HG02970 (cell line): Measurements from ENCODE around the gene BMP2K.
"Not testable (repeated sequence)": the region's sequence is repeated elsewhere in the genome, so short reads cannot be mapped to it uniquely, and the experiment has no call there.

Experiments
- ATAC-seq: cut with Tn5 transposase; IDR thresholded peaks from one replicate; pipeline ENCODE4 v1.9.1; 2021; ENCODE audit warnings: mild to moderate bottlenecking, moderate library complexity, moderate number of reproducible peaks; ENCODE audit not compliant: unreplicated experiment, low FRiP score

The BMP2K gene

DNA sequence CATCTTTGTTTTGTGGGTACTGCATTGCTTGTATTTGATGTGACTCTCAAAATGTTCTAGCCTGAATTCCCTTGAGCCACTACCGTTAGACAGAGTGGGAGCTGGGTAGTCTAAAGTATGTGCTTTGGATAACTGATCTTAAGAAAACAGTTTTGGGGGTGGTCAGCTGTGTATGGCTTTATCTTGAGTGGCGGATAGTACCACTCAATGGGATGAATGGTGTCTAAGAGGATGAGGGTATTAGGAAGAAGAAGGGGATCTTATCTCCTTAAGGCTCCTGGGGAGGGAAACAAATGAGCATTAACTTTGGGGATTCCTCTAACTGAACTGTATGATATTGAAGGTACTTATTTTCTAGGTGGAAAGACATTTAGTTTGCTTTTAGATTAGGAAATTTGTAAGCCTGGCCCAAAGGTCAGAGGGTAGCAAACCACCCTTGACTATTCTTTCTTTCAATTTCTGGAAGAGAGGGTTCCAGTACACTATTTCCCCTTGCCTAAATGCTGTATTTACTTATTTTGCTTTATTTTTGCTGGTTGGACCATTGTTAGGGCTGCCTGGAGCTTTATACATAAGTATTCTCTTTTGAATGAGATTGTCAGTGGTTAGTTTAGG is 11.3 kb downstream of the BMP2K start:
- ATAC-seq = no peak

DNA sequence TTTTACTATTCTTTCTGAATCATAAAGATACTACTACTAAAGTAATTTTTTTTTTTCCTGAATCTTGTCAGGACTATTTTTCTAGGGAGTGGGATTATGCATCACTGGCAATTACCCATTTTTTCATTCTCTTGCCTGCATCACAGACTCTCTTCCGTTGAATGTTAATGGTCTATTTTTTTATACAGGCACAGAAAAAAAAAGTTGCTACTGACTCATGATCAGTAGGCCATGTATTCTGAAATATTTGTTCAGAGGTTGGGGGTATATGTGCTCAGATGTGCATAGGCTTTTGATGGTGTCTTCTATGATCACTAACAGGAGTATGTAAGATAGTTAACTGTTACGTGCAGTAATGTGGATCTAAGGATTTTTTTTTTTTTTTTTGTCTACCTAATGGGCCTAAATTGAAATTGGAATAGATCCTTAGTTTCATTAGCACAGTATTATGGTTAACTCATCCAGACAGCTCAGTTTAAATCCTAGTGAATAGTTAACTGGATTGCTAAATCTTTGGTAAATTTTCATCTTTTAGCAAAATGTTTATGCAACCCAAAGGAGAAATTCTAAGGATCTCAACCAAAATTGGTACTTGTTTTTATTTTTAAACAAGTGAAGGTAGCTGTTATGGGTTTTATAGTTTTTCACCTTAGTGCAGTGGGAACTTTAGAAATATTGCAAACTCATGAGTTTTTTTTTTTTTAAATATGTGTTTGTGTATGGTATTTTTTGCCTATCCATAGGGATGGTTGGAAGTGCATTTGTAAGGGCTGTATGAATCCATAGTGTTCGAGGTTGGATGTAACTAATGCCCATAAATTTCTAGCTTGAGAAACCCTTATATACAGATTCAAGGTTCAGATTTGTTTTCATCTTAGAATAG is 12.1 kb downstream of the BMP2K start:
- no peak for ATAC-seq

DNA sequence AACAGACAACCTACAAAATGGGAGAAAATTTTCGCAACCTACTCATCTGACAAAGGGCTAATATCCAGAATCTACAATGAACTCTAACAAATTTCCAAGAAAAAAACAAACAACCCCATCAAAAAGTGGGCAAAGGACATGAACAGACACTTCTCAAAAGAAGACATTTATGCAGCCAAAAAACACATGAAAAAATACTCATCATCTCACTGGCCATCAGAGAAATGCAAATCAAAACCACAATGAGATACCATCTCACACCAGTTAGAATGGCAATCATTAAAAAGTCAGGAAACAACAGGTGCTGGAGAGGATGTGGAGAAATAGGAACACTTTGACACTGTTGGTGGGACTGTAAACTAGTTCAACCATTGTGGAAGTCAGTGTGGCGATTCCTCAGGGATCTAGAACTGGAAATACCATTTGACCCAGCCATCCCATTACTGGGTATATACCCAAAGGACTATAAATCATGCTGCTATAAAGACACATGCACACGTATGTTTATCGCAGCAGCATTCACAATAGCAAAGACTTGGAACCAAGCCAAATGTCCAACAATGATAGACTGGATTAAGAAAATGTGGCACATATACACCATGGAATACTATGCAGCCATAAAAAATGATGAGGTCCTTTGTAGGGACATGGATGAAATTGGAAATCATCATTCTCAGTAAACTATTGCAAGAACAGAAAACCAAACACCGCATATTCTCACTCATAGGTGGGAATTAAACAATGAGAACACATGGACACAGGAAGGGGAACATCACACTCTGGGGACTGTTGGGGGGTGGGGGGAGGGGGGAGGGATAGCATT is 19.7 kb downstream of the BMP2K start:
- not testable (repeated sequence) for ATAC-seq

DNA sequence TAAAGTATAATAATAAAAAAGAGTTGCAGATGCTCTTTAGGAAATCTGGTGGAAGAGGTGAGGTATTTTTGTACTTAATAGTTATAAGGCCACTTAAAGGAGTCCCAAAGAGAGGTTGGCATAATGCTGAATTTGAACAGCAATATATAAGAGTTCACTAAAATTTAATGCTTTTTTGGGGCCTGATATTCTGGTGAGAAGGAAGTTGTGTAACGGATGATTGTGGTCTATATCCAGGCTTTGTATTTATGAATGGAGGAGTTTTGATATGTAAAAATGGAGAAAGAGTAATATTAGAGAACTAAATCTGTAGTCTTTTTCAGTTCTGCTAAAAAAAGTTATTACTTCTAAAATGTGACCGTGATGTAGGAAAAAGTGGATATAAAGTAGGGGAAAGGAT is 20.4 kb downstream of the BMP2K start:
- ATAC-seq = no peak

DNA sequence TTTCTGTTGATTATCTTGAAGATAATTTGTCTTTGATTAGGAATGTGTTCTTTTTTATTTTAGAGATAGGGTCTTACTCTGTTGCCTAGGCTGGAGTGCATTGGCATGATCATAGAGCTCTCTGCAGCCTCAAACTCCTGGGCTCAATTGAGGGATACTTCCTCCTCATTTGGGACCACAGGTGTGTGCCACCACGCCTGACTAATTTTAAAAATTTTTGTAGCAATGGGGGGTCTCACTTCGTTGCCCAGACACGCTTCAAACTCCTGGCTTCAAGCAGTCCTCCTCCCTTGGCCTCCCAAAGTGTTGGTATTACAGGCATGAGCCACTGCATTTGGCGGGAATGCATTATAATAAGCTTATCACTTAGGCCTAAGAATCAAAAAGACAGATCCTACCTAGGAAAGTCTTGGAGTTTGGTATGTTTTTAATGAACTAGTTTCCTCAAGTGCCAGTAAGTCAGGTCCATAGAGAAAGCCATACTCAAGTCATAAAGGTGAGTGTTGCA is 21.7 kb downstream of the BMP2K start:
- no peak for ATAC-seq

DNA sequence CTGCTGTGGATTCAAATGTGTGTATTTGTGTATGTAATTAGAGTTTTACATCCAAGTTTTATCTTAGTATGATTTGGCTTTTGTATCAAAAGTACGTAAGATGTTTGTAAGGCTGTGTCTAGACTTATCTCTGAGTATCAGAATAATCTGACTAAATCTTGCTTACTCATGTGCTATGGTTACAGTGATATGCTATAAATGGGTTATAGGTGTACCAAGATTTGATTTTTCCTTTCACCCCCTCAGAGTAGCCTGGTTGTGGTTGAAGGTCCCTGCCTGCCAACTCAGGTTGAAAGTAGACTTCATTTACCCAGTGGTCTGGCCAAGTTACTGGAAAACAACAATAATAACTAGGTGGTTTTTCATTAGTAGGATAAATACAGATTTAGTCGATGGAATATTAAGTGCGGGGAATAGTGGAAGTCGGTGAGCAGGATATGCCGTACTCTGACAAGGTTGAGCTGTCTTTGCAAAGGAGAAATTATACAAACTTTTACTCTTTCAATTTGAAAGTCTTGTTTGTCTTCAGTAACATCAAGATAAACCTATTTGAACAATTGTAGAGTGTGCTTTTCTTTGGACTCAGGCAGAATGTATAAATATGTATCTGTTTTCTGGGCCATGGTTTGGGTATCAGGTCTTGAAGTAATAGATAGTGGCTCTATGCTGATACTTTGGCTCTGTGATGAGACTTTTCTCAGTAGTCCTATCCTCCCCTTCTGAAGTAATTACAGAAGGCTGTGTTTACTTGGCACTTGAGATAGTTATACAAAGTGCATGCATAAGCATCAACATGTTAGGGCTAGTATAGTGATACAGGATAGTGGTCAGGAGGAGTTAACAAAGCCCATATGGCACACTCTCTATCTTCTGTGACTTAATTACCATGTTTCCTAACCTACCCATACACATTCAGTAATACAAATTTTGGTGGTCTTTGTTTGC is 23.7 kb downstream of the BMP2K start:
- ATAC-seq = no peak

DNA sequence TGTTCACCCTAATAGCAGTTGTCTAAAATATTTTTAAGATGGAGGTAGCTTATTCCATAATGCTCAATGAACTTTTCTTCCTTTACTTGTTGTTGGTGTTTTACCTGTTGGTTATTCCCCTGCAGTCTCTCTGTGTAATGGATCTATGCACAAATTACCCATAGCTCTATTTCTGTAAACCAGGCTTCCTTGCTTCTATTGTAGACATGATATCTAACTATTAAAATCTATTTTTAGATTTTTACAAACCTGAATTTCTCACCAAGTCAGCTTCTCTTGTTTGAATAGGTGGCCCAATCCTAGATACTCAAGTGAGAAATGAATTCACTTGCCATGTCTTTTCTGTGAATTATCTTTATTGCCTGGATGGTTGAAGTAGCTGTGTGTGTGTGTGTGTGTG is 24.8 kb downstream of the BMP2K start:
- ATAC-seq = no peak

DNA sequence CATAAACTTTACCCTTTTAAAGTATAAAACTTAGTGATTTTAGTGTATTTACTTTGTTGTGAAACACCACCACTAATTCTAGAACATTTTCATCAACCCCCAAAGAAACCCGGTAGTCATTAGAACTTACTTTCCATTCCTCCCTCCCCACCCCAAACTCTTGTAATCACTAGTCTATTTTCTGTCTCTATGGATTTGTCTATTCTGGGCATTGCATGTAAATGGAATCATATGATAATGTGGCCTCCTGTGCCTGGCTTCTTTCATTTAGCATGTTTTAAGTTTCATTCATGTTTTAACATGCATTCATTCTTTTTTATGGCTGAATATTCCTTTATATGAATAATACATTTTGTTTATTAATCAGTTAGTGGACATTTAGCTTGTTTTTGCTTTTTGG is 27.8 kb downstream of the BMP2K start:
- no peak for ATAC-seq

DNA sequence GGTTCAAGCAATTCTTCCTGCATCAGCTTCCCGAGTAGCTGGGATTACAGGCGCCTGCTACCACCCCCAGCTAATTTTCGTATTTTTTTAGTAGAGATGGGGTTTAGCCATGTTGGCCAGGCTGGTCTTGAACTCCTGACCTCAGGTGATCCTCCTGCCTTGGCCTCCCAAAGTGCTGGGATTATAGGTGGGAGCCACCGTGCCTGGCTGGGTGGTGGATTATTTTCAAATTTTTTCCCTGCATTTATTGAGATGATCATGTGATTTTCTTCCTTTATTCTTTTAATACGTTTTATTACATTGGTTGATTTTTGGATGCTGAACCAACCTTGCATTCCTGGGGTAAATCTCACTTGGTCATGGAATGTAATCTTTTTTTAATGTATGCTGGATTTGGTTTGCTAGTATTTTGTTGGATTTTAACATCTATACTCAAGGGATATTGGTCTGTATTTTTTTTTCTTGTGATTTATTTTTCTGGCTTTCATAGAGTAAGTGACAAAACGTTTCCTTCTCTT is 30.9 kb downstream of the BMP2K start:
- ATAC-seq = no peak

DNA sequence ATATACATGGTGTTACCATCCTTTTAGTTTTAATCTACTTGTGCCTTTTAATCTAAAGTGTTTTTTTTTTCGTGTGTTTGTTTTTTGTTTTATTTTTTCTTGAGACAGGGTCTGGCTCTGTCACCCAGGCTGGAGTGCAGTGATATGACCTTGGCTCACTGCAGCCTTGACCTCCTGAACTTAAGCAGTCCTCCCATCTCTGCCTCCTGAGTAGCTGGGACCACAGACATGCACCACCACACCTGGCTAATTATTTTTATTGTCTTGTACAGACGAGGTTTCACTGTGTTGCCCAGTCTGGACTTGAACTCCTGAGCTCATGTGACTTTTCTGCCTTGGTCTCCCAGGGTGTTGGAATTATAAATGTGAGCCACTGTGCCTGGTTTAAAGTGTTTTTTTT is 33.1 kb downstream of the BMP2K start:
- no peak for ATAC-seq

DNA sequence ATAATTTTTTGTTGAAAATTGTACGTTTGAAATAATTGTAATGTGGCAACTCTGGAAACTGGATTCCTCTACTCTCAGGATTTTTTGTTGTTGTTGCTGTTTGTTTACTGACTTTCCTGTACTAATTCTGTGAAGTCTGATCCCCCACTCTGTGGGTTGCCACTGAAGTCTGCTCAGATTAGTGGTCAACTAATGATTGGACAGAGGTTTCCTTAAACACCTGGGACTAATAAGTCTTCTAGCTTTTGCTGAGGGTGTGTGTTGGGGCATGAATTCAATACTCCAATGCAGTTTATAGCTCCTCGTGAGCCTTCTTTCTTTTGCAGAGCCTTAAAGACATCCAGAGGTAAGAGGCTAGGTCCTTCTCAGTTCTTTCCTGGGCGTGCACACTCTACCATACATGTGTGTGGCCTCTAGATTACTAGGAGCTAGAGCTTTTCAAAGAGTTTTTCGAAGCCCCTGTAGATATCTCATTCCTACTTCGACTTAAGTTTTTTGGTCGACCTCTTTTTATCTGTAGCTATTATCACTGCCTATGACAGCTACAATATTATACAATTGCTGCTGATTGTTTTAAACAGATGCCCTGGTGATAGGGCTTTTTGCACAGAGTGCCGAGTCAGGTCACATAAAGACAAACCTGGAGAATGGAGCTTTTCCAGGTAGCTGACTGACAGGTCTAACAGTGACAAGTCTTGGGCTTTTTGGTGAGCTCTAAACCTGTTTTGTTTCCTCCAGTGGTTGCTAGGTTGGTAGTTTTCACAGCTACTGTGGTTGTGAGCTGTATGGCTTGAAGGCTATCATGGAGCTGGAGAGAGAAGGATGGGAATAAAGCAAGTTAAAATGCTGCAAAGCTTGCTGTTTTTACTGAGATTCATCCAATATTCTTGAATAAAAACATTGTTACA is 34.0 kb downstream of the BMP2K start:
- no peak for ATAC-seq

DNA sequence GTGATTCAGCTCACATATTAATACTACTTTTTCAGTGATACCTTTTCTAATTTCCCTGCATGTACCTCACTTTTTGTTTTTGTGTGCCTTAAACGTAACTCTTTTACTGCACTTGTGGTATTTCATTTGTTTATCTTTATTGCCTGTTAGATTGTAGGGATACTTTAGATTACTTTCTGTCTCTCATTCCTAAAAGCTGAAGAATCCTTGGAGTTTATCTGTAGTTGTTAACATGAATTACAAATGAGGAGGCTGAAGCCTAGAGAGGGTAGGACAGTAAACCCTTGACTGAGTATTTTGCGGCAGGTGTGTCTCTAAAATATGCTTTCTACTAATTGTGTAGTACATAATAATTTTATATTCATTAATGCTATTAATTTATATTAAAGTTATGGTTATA is 34.9 kb downstream of the BMP2K start:
- no peak for ATAC-seq

DNA sequence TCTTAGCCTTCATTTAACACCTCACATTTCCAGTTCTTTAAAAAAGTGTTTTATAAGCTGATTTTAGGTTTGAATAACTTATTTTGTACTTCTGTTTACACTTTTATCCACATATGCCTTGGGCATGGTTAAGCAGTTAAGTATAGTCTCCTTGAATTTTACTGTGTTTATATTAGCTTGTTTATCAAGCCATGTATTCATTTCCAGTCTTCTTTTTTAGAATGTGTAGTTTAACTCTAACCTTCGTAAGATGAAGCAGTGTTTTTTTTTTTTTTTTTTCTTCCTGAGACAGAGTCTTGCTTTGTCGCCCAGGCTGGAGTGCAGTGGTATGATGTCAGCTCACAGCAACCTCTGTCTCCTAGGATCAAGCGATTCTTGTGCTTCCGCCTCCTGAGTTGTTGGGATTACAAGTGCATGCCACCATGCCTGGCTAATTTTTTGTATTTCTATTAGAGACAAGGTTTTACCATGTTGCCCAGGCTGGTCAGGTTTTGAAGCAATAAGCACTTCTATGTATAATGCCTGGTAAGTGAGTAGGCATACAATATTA is 42.5 kb downstream of the BMP2K start:
- ATAC-seq = no peak

DNA sequence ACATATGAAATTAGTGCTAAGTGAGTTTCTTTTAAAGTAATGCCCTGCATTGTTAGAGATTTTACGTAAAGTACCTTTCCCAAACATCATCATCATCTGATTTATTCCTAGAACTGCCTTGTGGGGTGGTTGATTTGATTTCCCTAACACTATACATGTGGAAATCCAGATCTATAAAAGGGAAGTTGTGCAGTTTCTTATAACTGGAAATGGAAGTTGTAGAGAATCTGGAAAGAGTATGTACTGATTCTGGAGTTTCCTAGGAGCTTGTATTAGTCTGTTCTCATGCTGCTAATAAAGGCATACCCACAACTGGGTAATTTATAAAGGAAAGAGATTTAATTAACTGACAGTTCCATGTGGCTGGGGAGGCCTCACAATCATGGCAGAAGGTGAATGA is 47.9 kb downstream of the BMP2K start:
- no peak for ATAC-seq

DNA sequence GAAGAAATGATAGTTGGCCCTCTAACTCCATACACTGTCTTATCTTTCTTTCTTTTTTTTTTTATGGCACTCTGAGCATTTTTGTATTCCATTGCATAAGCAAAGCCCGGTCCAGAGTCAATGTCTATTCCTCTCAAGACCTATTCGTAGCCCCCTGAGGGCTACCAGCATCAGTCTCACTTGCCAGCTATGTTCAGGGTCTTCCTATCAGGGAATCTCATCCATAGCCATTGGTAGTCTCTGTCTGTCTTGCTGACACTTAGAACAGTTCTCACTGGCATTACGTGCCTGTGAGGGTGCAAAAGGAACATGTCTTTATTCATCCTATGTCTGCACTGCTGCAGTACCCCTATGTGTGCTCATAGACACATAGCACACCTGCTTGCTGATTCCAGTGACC is 51.0 kb downstream of the BMP2K start:
- ATAC-seq = no peak

DNA sequence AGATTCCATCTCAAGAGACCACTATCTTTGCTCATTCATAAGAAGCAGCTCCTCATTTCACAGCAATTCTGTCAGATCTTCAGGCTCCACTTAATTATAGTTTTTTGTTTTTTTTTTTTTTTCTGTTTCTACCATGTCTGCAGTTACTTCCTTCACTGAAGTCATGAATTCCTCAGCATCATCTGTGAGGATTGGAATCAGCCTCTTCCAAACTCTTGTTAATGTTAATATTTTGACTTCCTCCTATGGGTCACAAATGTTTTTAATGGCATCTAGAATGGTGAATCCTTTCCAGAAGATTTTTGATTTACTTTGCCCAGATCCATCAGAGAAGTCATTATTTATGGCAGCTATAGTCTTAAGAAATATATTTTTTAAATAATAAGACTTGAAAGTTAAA is 53.1 kb downstream of the BMP2K start:
- no peak for ATAC-seq

DNA sequence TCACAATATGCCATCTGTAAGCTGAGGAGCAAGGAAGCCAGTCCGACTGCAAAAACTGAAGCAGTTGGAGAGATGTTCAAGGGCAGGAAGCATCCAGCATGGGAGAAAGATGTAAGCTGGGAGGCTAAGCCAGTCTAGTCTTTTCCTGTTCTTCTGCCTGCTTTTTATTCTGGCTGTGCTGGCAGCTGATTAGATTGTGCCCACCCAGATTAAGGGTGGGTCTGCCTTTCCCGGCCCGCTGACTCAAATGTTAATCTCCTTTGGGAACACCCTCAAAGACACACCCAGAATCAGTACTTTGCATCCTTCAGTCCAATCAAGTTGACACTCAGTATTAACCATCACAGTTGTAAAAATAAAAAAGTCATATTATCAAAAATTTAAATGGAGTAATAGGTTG is 63.5 kb downstream of the BMP2K start:
- ATAC-seq = not testable (repeated sequence)

DNA sequence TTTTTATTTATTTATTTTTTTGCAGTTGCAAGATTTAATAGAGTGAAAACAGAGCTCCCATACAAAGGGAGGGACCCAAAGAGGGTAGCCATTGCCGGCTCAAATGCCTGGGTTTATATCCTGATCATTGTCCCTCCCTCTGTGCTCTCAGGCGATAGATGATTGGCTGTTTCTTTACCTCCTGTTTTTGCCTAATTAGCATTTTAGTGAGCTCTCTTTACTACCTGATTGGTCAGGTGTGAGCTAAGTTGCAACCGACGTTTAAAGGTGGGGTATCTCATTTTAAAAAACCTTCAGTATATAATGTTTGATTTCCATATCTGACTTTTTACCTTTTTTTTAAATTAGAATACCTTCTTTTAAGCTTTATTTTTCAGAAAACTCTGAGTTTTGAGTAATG is 64.1 kb downstream of the BMP2K start:
- ATAC-seq = not testable (repeated sequence)
